GM21737 (cell line): ENCODE measurements around the gene SP1.
"Not testable (repeated sequence)": the region's sequence is repeated elsewhere in the genome, so short reads cannot be mapped to it uniquely, and the experiment has no call there.

Experiments
- ATAC-seq: cut with Tn5 transposase; IDR thresholded peaks from one replicate; pipeline ENCODE4 v1.9.1; 2021; ENCODE audit warnings: mild to moderate bottlenecking, moderate library complexity; ENCODE audit not compliant: unreplicated experiment

The SP1 gene

DNA sequence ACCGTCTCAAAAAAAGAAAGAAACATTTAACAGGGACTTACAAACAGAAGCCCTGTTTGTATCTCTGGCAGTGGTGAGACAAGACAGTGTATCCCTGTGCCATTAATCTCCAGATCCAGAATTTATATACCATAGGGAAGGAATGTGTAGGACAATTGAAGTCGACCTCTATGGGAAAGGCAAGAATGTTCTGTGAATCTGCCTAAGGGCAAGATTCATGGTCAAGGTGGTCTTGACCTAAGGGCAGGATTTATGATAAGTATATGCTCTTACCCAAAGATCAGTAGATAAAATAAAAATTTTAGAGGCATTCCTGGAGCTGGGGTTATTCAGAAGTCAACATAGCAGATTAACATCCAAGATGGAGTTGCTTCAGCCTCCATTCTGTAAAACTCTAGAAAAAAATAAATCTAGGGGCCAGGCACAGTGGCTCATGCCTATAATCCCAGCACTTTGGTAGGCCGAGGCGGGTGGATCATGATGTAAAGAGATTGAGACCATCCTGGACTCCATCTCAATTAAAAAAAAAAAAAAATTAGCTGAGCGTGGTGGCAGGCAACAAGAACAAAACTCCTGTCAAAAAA, 21.0 kb upstream of the SP1 start:
- ATAC-seq, result no peak

GRCh38 chr12:53361638-53362037, 18.3 kb upstream of the SP1 start:
- ATAC-seq, result not testable (repeated sequence)

DNA sequence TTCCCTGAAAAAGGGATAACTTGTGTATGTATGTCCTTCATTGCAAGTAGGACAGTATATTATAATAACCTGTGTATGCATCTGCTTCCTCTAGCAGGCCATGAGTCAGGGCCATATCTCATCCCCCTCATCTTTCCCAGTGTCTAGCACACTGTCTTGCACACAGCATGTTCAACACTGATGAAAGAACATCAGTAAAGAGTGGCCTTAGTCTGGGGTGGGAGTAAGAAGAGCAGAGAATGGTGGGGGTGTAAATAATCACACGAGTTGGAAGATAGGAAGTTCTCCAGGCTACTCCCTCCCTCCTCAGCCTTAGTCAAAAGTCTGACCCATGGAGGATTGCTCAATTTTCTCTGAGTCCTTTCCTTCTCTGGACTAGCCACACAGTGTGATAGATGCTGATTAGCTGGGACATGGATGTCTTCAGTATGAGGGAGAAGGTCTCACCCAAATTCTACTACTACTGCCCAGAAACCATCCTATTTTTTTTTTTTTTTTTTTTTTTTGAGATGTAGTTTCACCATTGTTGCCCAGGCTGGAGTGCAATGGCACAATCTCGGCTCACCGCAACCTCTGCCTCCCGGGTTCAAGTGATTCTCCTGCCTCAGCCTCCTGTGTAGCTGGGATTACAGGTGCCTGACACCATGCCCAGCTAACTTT, 14.6 kb upstream of the SP1 start:
- no peak for ATAC-seq

GRCh38 chr12:53373554-53374133, 6.3 kb upstream of the SP1 start:
- ATAC-seq, result not testable (repeated sequence)

GRCh38 chr12:53374277-53374676, 5.7 kb upstream of the SP1 start:
- not testable (repeated sequence) for ATAC-seq

- ATAC-seq, result no peak
These were observed 3.2 kb upstream of the SP1 start for GRCh38 chr12:53376747-53377146.

GRCh38 chr12:53378222-53378621, 1.8 kb upstream of the SP1 start:
- no peak for ATAC-seq

- ATAC-seq, result peak; percentile 0
These were observed 1.1 kb upstream of the SP1 start for GRCh38 chr12:53378724-53379388.

DNA sequence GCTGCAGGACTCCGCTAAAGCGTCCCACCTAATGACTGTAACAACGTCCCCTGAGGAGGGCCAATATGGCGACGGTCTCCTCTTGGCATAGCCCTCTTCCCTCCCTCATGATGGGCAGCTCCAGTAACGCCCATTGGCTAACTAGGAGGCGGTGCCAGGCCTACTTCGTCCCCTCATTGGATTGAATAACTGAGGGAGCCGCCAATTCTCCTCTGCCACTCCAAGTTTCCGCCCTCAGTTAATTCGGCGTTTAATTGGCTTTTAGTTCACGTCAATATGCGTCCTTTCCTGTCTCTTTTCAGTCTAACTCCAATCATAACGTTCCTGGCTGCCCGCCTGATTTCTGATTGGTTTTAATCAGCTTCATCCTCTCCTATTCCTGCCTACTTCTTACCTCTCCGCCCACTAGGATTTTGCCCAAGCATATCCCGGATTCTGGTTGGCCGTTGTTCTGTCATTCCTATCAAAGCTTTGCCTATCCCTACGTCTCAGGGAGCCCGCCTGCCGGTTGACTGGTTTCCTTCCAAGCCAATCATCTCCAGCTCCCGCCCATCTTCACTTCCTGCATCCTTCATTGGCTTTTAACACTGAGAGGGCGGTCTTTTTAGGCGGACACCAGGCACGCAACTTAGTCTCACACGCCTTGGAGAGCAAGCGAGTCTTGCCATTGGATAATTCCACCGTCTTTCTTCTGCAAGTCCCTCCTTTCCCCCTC, 430 bp upstream of the SP1 start:
- ATAC-seq, result peak; percentile 66

- ATAC-seq, result no peak
These were observed 1.1 kb downstream of the SP1 start for GRCh38 chr12:53380794-53381730.

GRCh38 chr12:53381731-53382630, 2.0 kb downstream of the SP1 start:
- ATAC-seq, result no peak

DNA sequence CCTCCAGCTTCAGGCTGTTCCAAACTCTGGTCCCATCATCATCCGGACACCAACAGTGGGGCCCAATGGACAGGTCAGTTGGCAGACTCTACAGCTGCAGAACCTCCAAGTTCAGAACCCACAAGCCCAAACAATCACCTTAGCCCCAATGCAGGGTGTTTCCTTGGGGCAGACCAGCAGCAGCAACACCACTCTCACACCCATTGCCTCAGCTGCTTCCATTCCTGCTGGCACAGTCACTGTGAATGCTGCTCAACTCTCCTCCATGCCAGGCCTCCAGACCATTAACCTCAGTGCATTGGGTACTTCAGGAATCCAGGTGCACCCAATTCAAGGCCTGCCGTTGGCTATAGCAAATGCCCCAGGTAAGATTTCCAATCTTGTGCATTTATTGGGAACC, 3.3 kb downstream of the SP1 start:
- ATAC-seq, result no peak

DNA sequence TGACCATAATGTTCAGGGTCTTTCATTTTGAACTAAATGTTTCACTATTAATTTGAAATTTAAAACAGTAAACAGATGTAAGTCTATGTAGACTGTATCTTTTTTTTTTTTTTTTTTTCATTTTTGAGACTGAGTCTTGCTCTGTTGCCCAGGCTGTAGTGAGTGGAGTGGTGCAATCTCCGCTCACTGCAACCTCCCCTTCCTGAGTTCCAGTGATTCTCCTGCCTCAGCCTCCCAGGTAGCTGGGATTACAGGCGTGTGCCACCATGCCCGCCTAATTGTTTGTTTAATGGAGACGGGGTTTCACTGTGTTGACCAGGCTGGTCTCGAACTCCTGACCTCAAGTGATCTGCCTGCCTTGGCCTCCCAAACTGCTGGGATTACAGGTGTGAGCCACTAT, 6.4 kb downstream of the SP1 start:
- ATAC-seq, result not testable (repeated sequence)

DNA sequence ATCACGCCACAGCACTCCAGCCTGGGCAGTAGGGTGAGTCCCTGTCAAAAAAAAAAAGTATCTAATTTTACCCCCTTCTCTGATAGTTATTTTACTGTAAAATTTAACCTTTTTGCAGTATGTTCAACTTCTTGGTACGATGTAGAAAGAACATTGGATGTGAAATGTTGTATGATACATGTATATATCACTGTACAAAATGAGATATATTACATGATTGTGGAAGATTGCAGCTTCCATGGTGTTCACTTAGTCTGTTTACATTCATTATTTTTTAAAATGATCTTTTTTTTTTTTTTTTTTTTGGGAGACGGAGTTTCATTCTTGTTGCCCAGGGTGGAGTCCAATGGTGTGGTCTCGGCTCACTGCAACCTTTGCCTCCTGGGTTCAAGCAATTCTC, 9.0 kb downstream of the SP1 start:
- ATAC-seq, result no peak

- no peak for ATAC-seq
These were observed 9.7 kb downstream of the SP1 start for GRCh38 chr12:53389702-53390101.

DNA sequence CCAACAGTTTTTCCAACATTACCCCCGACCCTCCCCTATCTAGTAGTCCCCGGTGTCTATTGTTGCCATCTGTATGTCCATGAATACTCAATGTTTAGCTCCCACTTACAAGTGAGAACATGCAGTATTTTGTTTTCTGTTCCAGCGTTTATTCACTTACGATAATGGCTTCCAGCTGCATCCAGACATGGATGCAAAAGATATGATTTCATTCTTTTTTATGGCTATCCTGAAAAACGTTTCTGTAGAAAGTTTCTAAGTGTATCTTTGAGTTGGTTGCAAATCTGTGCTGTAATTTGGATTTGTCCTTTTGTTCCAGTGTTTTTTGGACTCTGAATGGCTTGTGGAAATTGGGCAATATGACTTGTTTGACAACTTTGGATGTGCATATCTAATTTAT, 11.7 kb downstream of the SP1 start:
- ATAC-seq, result no peak

DNA sequence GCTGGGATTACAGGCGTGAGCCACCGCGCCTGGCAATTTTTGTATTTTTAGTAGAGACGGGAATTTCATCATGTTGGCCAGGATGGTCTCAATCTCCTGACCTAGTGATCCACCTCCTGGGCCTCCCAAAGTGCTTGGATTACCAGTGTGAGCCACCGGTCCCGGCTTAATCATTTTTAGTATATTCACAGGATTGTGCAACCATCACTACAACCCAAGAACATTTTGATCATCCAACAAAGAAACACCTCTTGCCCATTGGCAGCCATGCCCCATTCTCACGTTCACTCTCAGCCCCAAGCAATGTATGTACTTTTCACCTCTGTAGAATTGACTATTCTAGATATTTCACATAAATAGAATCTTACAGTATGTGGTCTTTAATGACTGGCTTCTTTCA, 19.9 kb downstream of the SP1 start:
- no peak for ATAC-seq

DNA sequence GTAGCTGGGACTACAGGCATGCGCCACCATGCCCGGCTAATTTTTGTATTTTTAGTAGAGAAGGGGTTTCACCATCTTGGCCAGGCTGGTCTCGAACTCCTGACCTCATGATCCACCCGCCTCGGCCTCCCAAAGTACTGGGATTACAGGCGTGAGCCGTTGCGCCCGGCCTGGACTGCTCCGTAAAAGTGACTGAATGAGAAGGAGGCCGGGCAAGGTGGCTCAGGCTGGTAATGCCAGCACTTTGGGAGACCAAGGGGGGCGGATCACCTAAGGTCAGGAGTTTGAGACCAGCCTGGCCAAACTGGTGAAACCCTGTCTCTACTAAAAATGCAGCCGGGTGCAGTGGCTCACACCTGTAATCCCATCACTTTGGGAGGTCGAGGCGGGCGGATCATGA, 22.4 kb downstream of the SP1 start:
- ATAC-seq, result not testable (repeated sequence)

GRCh38 chr12:53402871-53403270, 22.9 kb downstream of the SP1 start:
- ATAC-seq, result no peak
